BLaER1 (cell line): ENCODE measurements around the gene TMEM158.

Experiments used
- H3K27ac ChIP-seq: shearing (Covaris generic); formaldehyde crosslinking; 2 replicates; pipeline ENCODE4 v1.8.1; 2022
- H3K27me3 ChIP-seq: shearing (Covaris generic); formaldehyde crosslinking; 2 replicates; pipeline ENCODE4 v1.8.1; 2022
- H3K36me3 ChIP-seq: shearing (Covaris generic); formaldehyde crosslinking; 2 replicates; pipeline ENCODE4 v1.8.1; 2022
- H3K4me1 ChIP-seq: shearing (Covaris generic); formaldehyde crosslinking; 2 replicates; pipeline ENCODE4 v1.8.1; 2022
- H3K4me2 ChIP-seq: shearing (Covaris generic); formaldehyde crosslinking; 2 replicates; pipeline ENCODE4 v1.8.1; 2022
- H3K4me3 ChIP-seq: shearing (Covaris generic); formaldehyde crosslinking; 2 replicates; pipeline ENCODE4 v1.8.1; 2022
- H3K9ac ChIP-seq: shearing (Covaris generic); formaldehyde crosslinking; 2 replicates; pipeline ENCODE4 v1.8.1; 2022
- H3K9me3 ChIP-seq: shearing (Covaris generic); formaldehyde crosslinking; 2 replicates; pipeline ENCODE4 v1.8.1; 2022
- H4K20me1 ChIP-seq: shearing (Covaris generic); formaldehyde crosslinking; 2 replicates; pipeline ENCODE4 v1.8.1; 2022
- Cebpa-rat ChIP-seq: shearing (Covaris generic); IDR thresholded peaks from 2 replicates; pipeline ENCODE4 v1.8.1; 2022

TMEM158 gene

DNA sequence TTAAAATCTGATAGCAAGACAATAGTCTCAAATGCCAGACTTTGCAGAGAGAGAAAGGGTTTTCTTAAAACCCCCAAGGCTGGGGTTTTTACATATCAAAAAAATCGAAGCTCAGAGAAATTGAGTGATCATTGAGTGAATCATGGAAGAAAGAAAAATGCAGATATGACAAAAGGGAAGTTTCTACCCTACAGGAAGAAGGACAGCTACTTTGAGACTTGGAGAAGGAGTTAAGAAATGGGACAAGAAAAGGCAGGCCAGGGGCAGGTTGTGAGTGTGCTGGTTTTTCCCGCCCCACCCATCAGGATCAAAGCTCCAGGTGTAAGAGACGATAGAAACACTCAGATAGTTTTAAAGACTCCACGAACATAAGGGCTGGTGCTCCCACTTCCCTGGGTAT, 18.6 kb downstream of the TMEM158 start:
- Histone ChIP-seq H3K4me1 (no peaks in the 10 kb centered on the region), H3K4me3 (no peak overlapping the region), H3K27me3 (no peaks in the 10 kb centered on the region), H3K27ac (no peak overlapping the region), H3K36me3 (no peaks in the 10 kb centered on the region), H3K9me3 (no peaks in the 10 kb centered on the region), H4K20me1 (no peaks in the 10 kb centered on the region), H3K9ac (no peak overlapping the region), H3K4me2 (no peak overlapping the region)
- no peak for TF ChIP-seq Cebpa-rat

DNA sequence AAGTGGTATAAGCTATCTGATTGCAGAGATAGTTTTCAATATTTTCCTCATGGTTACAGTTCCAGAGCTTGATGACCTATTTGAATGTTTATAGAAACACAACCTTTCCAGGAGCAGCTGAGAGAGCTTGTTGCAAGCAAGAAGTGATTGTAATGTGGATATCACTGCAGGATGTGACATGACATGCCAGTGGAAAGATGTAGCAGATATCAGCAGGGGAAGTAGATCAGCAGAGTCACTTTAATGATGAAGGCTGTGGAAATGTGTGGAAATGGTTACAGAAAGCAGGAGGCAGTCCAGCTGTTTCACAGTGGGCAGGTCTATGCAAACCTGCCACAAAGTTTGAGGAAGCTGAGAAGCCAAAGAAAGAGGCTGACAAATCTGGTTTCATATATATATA, 21.0 kb downstream of the TMEM158 start:
- no peak overlapping the region for H3K4me2 ChIP-seq
- no peaks in the 10 kb centered on the region for H4K20me1 ChIP-seq
- H3K36me3 ChIP-seq = no peaks in the 10 kb centered on the region
- H3K9me3 ChIP-seq = no peaks in the 10 kb centered on the region
- no peaks in the 10 kb centered on the region for H3K27me3 ChIP-seq
- H3K4me3 ChIP-seq = no peak overlapping the region
- no peak overlapping the region for H3K9ac ChIP-seq
- no peaks in the 10 kb centered on the region for H3K4me1 ChIP-seq
- TF ChIP-seq Cebpa-rat = no peak
- H3K27ac ChIP-seq = no peak overlapping the region

DNA sequence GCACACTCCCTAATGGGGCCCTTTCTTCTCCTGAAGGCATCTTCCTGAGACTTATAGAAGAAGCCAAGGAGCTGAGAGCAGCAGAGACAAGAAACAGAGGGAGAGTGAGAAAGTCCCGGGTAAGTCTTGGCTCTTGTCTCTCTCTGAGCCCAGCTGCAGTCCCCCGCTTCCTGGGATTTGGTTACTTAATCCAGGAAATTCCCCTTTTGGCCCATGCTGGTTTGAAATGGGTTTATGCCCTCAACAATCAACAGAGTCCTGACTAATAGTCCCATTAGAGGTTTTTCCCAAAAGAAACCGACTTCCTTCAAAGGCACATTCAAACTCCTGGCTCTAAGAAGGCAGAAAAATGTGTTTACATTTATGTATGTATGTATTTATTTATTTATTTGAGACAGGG, 22.0 kb downstream of the TMEM158 start:
- Histone ChIP-seq H3K4me2 (no peak overlapping the region), H3K27me3 (no peaks in the 10 kb centered on the region), H3K4me3 (no peak overlapping the region), H3K27ac (no peak overlapping the region), H3K4me1 (no peaks in the 10 kb centered on the region), H3K9me3 (no peaks in the 10 kb centered on the region), H3K9ac (no peak overlapping the region), H3K36me3 (no peaks in the 10 kb centered on the region), H4K20me1 (no peaks in the 10 kb centered on the region)
- no peak for TF ChIP-seq Cebpa-rat

DNA sequence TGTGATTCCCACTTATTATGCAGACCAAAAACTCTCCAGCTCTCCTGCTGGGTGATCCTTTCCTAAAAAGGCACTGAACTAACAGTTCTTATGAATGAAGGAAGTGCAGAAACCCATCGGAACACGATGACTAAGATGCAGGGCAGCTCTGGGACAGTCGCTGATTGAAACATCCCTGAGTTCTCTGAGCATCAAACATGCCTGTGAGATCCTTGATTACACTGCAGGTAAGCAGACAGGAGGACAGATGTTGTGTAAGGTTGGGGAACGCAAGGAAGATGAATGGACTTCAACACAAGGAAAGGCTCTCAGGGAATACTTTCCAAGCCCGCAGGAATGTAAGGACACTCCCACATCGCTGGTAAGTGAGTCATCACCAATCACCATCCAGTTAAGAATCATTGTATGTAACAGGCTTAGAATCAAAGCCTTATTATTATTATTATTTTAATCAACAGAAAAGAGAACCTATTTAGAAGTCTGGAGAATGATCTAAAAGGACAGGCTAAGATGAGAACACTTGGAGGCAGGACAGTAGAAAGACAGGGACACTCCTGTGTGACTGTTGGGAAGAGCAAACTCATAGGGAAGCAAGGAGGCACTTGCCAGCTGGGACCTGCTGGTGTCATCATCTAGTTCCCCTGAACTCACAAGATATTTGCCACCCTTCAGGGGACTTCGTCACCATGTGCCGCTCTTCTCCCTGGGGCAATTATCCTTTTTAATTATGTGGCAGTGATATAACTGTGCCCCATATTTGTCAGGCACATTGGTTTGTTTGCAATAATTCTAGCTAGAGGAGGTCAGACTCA, 26.0 kb downstream of the TMEM158 start:
- Histone ChIP-seq H3K27me3 (no peaks in the 10 kb centered on the region), H3K36me3 (no peaks in the 10 kb centered on the region), H3K4me1 (no peaks in the 10 kb centered on the region), H3K4me2 (no peak overlapping the region), H4K20me1 (no peaks in the 10 kb centered on the region), H3K4me3 (no peak overlapping the region), H3K9ac (no peak overlapping the region), H3K9me3 (no peaks in the 10 kb centered on the region), H3K27ac (no peak overlapping the region)
- no peak for TF ChIP-seq Cebpa-rat

DNA sequence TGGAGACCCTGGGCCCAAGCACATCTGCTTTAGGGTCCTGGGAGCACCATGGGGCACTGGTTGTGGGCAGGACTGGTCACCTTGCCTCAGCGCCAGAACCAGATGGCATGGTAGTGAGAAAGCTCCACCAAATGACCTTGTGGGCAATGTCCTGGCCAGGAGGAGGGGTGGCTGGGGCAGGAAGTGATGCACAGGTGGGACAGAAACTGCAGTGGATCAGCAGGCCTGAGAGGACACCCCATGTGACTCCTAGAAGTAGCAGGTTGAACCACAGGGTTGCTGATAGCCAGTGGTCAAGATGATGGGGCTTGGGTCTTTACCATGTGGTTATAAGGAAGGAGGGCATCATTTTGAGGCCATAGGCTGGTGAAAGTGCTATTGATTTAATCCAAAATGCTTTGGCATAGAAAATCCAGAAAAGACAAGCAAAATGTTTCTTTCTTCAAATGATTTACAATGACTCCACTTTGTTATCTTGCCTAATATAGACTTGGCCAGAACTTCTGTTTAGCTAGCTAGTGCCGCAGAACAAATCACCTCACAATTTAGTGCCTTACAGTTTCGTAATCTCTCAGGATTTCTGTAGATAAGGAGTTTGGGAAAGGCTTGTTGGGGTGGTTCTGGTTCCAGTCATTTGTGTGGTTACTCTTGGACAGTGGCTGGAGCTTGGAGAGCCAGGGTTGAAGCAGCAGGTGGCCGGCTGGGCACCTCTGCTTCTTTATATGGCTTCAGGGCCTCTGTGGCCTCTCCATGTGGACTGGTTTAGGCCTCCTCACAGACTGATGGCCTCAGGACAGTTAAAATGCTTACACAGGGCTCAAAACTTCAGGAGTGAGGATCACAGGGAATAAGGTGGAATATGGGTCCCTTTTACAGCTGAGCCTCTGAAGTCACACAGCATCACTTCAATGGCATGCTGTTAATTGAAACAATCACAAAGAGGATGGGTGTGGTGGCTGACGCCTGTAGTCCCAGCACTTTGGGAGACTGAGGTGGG, 27.5 kb downstream of the TMEM158 start:
- no peaks in the 10 kb centered on the region for H3K27me3 ChIP-seq
- no peak overlapping the region for H3K4me2 ChIP-seq

DNA sequence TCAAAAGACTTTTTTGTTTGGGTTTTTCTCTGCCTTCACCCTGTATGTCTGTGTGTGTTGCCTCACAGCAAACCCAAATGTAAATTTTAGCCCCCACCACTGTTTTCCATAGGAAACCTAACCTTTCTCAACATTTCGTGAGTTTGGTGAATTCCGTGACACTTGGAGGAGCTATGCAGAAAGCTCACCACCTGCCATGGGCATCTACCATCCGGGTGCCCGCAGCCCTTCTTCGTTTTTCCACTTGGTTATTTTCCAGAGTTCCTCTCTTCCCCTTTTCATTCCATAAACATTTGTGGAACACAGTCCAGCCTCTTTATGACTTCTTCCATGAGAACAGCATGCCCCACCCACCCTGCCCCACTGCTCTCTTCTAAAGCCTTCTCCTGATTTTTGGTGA, 31.3 kb downstream of the TMEM158 start:
- Histone ChIP-seq H3K4me3 (no peak overlapping the region), H4K20me1 (no peaks in the 10 kb centered on the region), H3K4me1 (no peaks in the 10 kb centered on the region), H3K36me3 (no peaks in the 10 kb centered on the region), H3K4me2 (no peak overlapping the region), H3K9ac (no peak overlapping the region), H3K9me3 (no peaks in the 10 kb centered on the region), H3K27ac (no peak overlapping the region), H3K27me3 (no peaks in the 10 kb centered on the region; the same call in 1 of the 2 replicates)
- TF ChIP-seq Cebpa-rat = no peak

More for the DNA sequence above, 27.5 kb downstream of the TMEM158 start:
- no peak overlapping the region for H3K4me3 ChIP-seq
- H3K9me3 ChIP-seq = no peaks in the 10 kb centered on the region
- no peaks in the 10 kb centered on the region for H3K36me3 ChIP-seq
- no peak for TF ChIP-seq Cebpa-rat
- no peaks in the 10 kb centered on the region for H4K20me1 ChIP-seq
- H3K9ac ChIP-seq = no peak overlapping the region
- no peak overlapping the region for H3K27ac ChIP-seq
- H3K4me1 ChIP-seq = no peaks in the 10 kb centered on the region

DNA sequence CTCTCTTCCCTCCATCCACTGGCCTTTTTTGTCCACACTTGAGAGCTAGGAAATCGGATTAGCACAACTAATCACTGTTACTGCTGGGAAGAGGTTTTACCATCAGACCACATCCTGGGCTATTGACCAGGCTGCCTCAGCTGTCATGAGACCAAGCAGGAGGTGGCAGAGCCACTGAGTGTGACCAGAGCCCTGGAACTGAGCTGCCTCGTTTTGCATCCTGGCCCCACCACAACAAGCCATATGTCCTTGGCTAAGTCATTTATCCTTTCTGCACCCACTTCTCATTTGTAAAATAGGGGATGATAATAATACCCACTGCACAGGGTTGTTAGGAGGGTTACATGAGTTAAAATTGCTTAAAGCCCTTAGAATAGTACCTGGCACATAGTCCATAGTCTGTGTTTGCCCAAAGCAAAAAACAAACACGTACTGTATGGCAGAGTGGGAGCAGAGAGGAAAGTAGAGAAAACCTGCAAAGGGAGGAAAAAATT, 34.1 kb downstream of the TMEM158 start:
- H3K9ac ChIP-seq = no peak overlapping the region
- H3K36me3 ChIP-seq = no peaks in the 10 kb centered on the region
- H3K9me3 ChIP-seq = no peaks in the 10 kb centered on the region
- no peak overlapping the region for H3K4me3 ChIP-seq
- TF ChIP-seq Cebpa-rat = no peak
- H4K20me1 ChIP-seq = no peaks in the 10 kb centered on the region
- no peak overlapping the region for H3K4me2 ChIP-seq
- H3K27me3 ChIP-seq = no peaks in the 10 kb centered on the region; the same call in 1 of the 2 replicates
- H3K4me1 ChIP-seq = no peaks in the 10 kb centered on the region
- H3K27ac ChIP-seq = no peak overlapping the region

DNA sequence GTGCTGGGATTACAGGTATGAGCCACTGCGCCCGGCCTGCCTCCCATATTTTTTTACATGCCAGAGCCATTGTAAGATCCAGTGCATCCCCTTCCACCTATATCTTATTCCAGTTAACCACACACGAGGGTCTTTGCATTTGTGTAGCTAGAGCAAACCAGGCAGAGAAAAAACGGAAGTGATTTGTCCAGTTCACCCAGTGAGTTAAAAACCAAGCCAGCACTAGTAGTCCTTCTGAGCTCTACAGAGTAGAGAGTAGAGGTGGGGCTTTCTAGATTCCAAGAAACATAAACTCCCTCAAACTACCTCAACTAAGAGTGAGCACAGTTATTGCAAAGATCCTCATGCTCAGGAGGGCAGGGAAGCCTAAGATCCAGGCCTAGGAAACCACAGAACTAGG, 34.7 kb downstream of the TMEM158 start:
- no peaks in the 10 kb centered on the region; the same call in 1 of the 2 replicates for H3K27me3 ChIP-seq
- no peak overlapping the region for H3K9ac ChIP-seq

DNA sequence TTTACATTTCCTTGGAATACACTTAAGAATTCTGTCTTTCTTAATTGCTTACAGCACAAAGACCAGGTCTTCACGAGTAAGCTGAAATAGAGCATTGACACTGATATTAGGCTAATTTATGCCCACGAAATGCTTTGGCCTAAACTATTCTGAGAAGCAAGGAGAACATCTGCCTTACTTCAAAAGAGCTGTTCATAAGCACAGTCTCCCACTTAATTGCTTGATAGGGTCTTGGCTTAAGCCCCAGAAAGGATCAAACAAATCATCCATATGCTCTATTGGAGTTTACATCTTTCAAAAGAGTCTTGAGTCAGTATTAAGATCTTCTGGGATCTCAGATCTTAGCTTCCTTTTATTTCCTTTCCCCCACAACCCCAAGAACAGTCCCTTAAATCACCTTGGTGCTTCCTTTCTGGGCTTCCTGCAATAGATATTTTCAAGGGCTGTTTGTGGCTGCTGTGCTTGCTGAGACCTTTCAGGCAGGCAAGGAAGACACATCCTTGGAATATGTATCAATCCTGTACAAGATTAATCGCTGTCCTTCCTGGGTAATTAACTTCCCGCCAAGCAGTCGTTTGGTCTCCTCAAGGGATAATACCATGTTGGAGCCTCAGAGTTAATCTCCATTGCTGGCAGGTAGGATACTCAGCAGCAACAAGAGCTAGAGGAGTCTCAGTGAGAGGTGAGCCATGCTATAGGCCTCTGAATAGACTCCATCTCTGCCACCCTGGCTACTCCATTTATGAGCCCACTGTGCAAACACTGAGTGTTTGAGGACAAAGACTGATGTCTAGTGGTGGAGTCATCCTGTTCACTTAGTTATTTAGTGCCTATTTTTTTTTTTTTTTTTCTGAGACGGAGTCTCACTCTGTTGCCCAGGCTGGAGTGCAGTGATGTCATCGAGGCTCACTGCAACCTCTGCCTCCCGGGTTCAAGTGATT, 37.1 kb downstream of the TMEM158 start:
- no peaks in the 10 kb centered on the region for H3K36me3 ChIP-seq
- no peak overlapping the region for H3K4me3 ChIP-seq
- H3K4me1 ChIP-seq = no peaks in the 10 kb centered on the region
- H3K9ac ChIP-seq = no peak overlapping the region
- no peaks in the 10 kb centered on the region; the same call in 1 of the 2 replicates for H3K27me3 ChIP-seq
- no peak overlapping the region for H3K4me2 ChIP-seq
- no peaks in the 10 kb centered on the region for H4K20me1 ChIP-seq
- no peak for TF ChIP-seq Cebpa-rat
- no peaks in the 10 kb centered on the region for H3K9me3 ChIP-seq
- no peak overlapping the region for H3K27ac ChIP-seq

More for the DNA sequence above, 34.7 kb downstream of the TMEM158 start:
- H3K36me3 ChIP-seq = no peaks in the 10 kb centered on the region
- H3K4me3 ChIP-seq = no peak overlapping the region
- no peak overlapping the region for H3K4me2 ChIP-seq
- no peak overlapping the region for H3K27ac ChIP-seq
- TF ChIP-seq Cebpa-rat = no peak
- no peaks in the 10 kb centered on the region for H3K9me3 ChIP-seq
- H4K20me1 ChIP-seq = no peaks in the 10 kb centered on the region
- H3K4me1 ChIP-seq = no peaks in the 10 kb centered on the region
